Upper lobe of left lung (tissue), 6 donors: ENCODE results near the gene RORB. TPM values are rescaled to one million over a fixed set of nuclear protein-coding genes. Genes with fewer than 3 reads are reported as not detected.
A peak's percentile ranks its signal among the peaks of the same experiment; 100 is the strongest.

Source experiments
- ATAC-seq, 2 donors: fragments of 200-7000 bp; cut with Tn5 transposase; one replicate each; pipeline ENCODE4 v1.9.1; 2022; ENCODE audit warnings: mild to moderate bottlenecking in 2 of 2, moderate library complexity in 2 of 2; ENCODE audit not compliant: low FRiP score in 2 of 2
- DNase-seq, 2 donors: peaks; one replicate each; pipeline ENCODE4 v3.0.0-alpha.2; 2019 to 2020
- H3K27ac ChIP-seq, 4 donors: fragments of 200-600 bp; sonication (generic); one replicate each; pipeline ENCODE4 v1.5.1; 2016 to 2019
- H3K27me3 ChIP-seq, 4 donors: fragments of 200-600 bp; sonication (generic); one replicate each; pipeline ENCODE4 v1.5.1; 2017 to 2019
- H3K36me3 ChIP-seq, 4 donors: fragments of 200-600 bp; sonication (generic); one replicate each; pipeline ENCODE4 v1.5.1; 2016 to 2019
- H3K4me1 ChIP-seq, 4 donors: fragments of 200-600 bp; sonication (generic); one replicate each; pipeline ENCODE4 v1.5.1; 2018 to 2019
- H3K4me3 ChIP-seq, 4 donors: fragments of 200-600 bp; sonication (generic); one replicate each; pipeline ENCODE4 v1.5.1; 2017 to 2019; ENCODE audit warnings: mild to moderate bottlenecking in 2 of 4, moderate library complexity in 1 of 4
- H3K9me3 ChIP-seq, 4 donors: fragments of 200-600 bp; sonication (generic); one replicate each; pipeline ENCODE4 v1.5.1; 2018 to 2019
- EP300 ChIP-seq, 4 donors: sonication (generic); formaldehyde crosslinking; IDR thresholded peaks; one replicate each; pipeline ENCODE4 v1.5.1; 2017; ENCODE audit warnings: antibody characterized with exemption in 4 of 4, control low read depth in 2 of 4
- POLR2A ChIP-seq, 4 donors: fragments of 450-650 bp; IDR thresholded peaks; one replicate each; pipeline ENCODE4 v1.5.1; 2016 to 2017; ENCODE audit warnings: antibody characterized with exemption in 4 of 4, mild to moderate bottlenecking in 2 of 4
- POLR2AphosphoS5 ChIP-seq, 2 donors: sonication (generic); formaldehyde crosslinking; IDR thresholded peaks; one replicate each; pipeline ENCODE4 v1.5.1; 2017; ENCODE audit warnings: antibody characterized with exemption in 2 of 2
- WGBS, 2 donors: methylation state at CpG; one replicate each; pipeline ENCODE4 v1.1.5; 2017 to 2018; 5-methylcytosine and 5-hydroxymethylcytosine counted together
- total RNA-seq, 6 donors: library from RNA; depleted of rRNA in 4 of 6; stranded (reverse); fragments of >200 nt in 4 of 6; gene quantifications; one replicate each; pipeline versions ENCODE4 v1.1.0 to v1.2.1, GENCODE V29; 2016 to 2021
- TF ChIP-seq, protein P1 (sequence below), 6 experiments: fragments of 450-650 bp in 4 of 6; fragments of 200-600 bp in 2 of 6; sonication (generic) in 2 of 6; IDR thresholded peaks; one replicate each; pipeline ENCODE4 v1.5.1; 2016 to 2019; ENCODE audit warnings: antibody characterized with exemption in 6 of 6
- donor health status: DM: no; HTN: no; CAD: no; lungs with moderate emphysema.
- donor health status: DM: no; HTN: yes; CAD: no; lungs with severe emphysema.

Gene RORB
- total RNA-seq, 6 donors from 2014 or later: 0.78 to 4.0 (median 2.2) TPM

DNA sequence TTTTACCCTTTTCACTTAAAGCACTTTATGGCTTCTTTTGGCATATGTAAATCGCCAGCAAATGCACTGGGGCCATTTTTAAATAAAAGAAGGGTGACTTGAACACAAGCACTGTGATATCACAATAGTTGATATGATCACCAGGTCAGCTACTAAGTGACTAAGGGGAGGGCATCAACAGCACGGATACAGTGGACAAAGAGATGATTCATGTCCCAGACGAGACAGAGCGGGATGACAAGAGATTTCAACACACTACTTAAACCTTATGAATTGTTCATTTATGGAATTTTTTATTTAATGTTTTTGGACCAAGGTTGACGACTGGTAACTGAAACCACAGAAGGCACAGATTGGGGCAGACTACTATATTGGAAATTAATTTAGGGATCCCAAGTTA lies 54.1 kb downstream of the RORB start:
- no peak overlapping the region for H3K27ac ChIP-seq
- DNase-seq (no peak), ATAC-seq (no peak)
- 88 to 93% methylated on average over 5 of the region's 5 CpGs for WGBS, 2 donors
- H3K9me3 ChIP-seq: no peaks in the 10 kb centered on the region
- H3K4me3 ChIP-seq: no peak overlapping the region
- H3K4me1 ChIP-seq: no peaks in the 10 kb centered on the region
- TF ChIP-seq, protein P1, sequence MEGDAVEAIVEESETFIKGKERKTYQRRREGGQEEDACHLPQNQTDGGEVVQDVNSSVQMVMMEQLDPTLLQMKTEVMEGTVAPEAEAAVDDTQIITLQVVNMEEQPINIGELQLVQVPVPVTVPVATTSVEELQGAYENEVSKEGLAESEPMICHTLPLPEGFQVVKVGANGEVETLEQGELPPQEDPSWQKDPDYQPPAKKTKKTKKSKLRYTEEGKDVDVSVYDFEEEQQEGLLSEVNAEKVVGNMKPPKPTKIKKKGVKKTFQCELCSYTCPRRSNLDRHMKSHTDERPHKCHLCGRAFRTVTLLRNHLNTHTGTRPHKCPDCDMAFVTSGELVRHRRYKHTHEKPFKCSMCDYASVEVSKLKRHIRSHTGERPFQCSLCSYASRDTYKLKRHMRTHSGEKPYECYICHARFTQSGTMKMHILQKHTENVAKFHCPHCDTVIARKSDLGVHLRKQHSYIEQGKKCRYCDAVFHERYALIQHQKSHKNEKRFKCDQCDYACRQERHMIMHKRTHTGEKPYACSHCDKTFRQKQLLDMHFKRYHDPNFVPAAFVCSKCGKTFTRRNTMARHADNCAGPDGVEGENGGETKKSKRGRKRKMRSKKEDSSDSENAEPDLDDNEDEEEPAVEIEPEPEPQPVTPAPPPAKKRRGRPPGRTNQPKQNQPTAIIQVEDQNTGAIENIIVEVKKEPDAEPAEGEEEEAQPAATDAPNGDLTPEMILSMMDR (IDR thresholded peaks at IDR 0.05): no peak
- TF ChIP-seq EP300 (IDR thresholded peaks at IDR 0.05) (no peak), POLR2AphosphoS5 (IDR thresholded peaks at IDR 0.05) (no peak), POLR2A (IDR thresholded peaks at IDR 0.05) (no peak)
- H3K27me3 ChIP-seq: no peaks in the 10 kb centered on the region
- no peaks in the 10 kb centered on the region for H3K36me3 ChIP-seq

DNA sequence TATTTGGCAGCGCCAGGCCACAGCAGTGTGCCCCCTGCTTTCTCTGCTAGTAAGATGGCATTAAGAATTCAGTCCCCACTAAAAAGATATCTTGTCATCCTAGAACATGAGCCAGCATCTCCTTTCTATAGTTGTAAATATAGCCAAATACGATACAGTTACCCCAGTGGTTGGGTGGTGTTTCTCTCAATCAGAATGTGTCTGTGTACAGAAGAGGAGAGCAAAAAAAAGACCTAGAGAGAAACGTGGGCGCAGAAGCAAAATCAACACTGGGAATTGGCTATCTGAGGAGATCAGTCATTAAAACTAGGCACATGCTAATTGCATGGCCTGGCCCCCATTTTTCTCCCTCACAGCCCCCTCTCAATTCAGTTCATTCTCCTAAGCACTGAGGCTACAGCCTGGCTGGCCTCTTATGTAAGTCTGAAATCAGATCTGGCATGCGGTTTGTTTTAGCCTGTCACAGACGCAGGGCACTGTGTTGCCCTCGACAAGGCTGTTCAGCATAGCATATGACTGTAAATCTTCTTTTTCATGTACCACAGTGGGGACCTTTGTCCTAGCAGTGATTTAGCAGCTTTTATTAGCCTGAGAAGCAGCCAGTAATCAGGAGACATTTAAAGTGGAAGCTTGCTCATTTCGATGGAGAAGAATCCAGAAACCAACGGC lies 57.8 kb downstream of the RORB start:
- no peaks in the 10 kb centered on the region for H3K36me3 ChIP-seq
- no peak for DNase-seq
- no peaks in the 10 kb centered on the region for H3K27me3 ChIP-seq
- no peak overlapping the region for H3K27ac ChIP-seq
- H3K9me3 ChIP-seq: no peaks in the 10 kb centered on the region
- no peak for TF ChIP-seq EP300 (IDR thresholded peaks at IDR 0.05)
- TF ChIP-seq, protein P1 (IDR thresholded peaks at IDR 0.05): no peak
- TF ChIP-seq POLR2A (IDR thresholded peaks at IDR 0.05): no peak
- 60 to 67% methylated on average over 9 of the region's 9 CpGs for WGBS, 2 donors
- H3K4me3 ChIP-seq: no peak overlapping the region
- ATAC-seq: no peak
- no peaks in the 10 kb centered on the region for H3K4me1 ChIP-seq

DNA sequence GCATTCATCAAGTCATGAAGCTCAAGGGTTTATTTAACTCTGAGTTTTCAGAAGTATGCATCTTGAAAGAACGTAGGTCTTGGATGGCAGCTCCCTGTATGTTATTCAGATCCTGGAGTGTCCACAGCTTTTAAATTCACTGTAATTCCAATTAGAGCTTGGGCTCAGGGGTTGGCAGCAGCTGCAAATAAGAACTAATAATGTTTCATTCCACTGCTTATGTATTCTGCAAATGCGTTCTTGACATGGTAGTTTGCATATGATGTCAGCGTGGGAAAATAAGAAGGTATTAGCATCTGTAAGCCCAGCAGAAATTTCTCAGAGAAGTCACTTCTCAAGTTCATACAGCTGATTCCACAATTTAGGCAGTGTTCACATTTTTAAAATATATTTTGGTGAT lies 58.4 kb downstream of the RORB start:
- Histone ChIP-seq H3K27ac (no peak overlapping the region), H3K4me3 (no peak overlapping the region), H3K27me3 (no peaks in the 10 kb centered on the region), H3K9me3 (no peaks in the 10 kb centered on the region), H3K4me1 (no peaks in the 10 kb centered on the region), H3K36me3 (no peaks in the 10 kb centered on the region)
- DNase-seq: no peak
- 74 to 84% methylated on average over 3 of the region's 3 CpGs for WGBS, 2 donors
- TF ChIP-seq POLR2AphosphoS5 (IDR thresholded peaks at IDR 0.05): no peak
- TF ChIP-seq POLR2A (IDR thresholded peaks at IDR 0.05): no peak
- TF ChIP-seq, protein P1 (IDR thresholded peaks at IDR 0.05): no peak
- TF ChIP-seq EP300 (IDR thresholded peaks at IDR 0.05): no peak
- ATAC-seq: no peak

DNA sequence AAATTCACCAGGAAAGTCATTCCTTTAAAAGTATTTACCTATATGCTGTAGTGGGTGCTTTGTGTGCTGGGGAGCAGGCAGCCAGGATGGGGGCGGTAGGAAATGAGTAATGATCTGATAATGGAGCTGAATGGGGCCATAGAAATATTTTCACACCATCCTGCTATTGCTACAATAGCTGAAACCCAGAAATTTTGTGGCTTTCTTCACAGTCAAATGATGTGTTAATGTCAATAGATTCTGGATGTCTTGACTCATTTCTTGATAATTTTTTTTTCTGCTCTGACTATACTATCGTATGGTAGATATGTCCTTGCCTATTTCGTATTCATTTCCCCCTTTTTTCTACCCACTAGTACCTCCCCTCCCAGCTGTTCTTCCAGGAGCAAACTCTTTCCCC lies 59.5 kb downstream of the RORB start:
- TF ChIP-seq, protein P1 (IDR thresholded peaks at IDR 0.05): no peak
- TF ChIP-seq POLR2A (IDR thresholded peaks at IDR 0.05): no peak
- no peak for TF ChIP-seq EP300 (IDR thresholded peaks at IDR 0.05)
- TF ChIP-seq POLR2AphosphoS5 (IDR thresholded peaks at IDR 0.05): no peak
- no peak overlapping the region for H3K4me3 ChIP-seq
- DNase-seq: no peak
- 54 to 64% methylated on average over 3 of the region's 3 CpGs for WGBS, 2 donors
- no peaks in the 10 kb centered on the region for H3K36me3 ChIP-seq
- no peaks in the 10 kb centered on the region for H3K9me3 ChIP-seq
- no peak overlapping the region for H3K27ac ChIP-seq
- ATAC-seq: no peak
- H3K4me1 ChIP-seq: no peaks in the 10 kb centered on the region
- H3K27me3 ChIP-seq: no peaks in the 10 kb centered on the region

DNA sequence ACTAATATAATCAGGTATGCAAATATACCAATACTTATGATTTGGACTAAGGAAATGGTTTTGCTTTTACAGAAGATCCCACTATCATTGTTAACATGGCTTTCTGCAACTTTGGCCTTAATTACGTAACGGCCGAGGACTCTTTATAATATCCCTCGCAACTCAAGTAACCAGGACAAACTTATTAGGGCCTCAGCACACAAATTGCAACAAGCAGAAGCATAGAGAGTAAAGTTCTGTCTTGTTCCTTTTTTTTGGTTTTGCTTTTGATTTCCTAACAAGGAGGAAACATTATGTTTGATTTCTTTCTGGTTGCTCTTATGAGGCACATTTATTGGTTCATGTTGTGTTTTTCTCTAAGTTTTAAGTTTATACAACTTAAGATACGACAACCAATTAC lies 60.4 kb downstream of the RORB start:
- Histone ChIP-seq H3K9me3 (no peaks in the 10 kb centered on the region), H3K27me3 (no peaks in the 10 kb centered on the region), H3K4me1 (no peaks in the 10 kb centered on the region), H3K4me3 (no peak overlapping the region), H3K27ac (no peak overlapping the region), H3K36me3 (no peaks in the 10 kb centered on the region)
- 65 to 68% methylated on average over 5 of the region's 5 CpGs for WGBS, 2 donors
- no peak for DNase-seq
- TF ChIP-seq EP300 (IDR thresholded peaks at IDR 0.05): no peak
- TF ChIP-seq POLR2AphosphoS5 (IDR thresholded peaks at IDR 0.05): no peak
- no peak for TF ChIP-seq POLR2A (IDR thresholded peaks at IDR 0.05)
- TF ChIP-seq, protein P1 (IDR thresholded peaks at IDR 0.05): no peak
- ATAC-seq: peak in 1 of 2 donors; percentile 65
